GM21529 (cell line): ENCODE data around the gene IGSF8.
"Not testable (repeated sequence)": the region's sequence is repeated elsewhere in the genome, so short reads cannot be mapped to it uniquely, and the experiment has no call there.

ENCODE experiments used
- ATAC-seq: cut with Tn5 transposase; IDR thresholded peaks from one replicate; pipeline ENCODE4 v1.9.1; 2021; ENCODE audit not compliant: unreplicated experiment

The IGSF8 gene

GRCh38 chr1:160127865-160128523, 29.6 kb upstream of the IGSF8 start:
- no peak for ATAC-seq

- ATAC-seq = no peak
Observed at GRCh38 chr1:160127381-160127780, 29.0 kb upstream of the IGSF8 start.

- not testable (repeated sequence) for ATAC-seq
Observed at GRCh38 chr1:160126342-160126741, 27.9 kb upstream of the IGSF8 start.

- no peak for ATAC-seq
Observed at GRCh38 chr1:160125746-160126145, 27.3 kb upstream of the IGSF8 start.

- no peak for ATAC-seq
Observed at GRCh38 chr1:160124705-160125478, 26.5 kb upstream of the IGSF8 start.

GRCh38 chr1:160123726-160124125, 25.3 kb upstream of the IGSF8 start:
- ATAC-seq = no peak

- ATAC-seq = no peak
Observed at GRCh38 chr1:160122978-160123495, 24.6 kb upstream of the IGSF8 start.

GRCh38 chr1:160121388-160121787, 23.0 kb upstream of the IGSF8 start:
- no peak for ATAC-seq

- no peak for ATAC-seq
Observed at GRCh38 chr1:160120797-160121196, 22.4 kb upstream of the IGSF8 start.

- ATAC-seq = no peak
Observed at GRCh38 chr1:160118928-160119327, 20.5 kb upstream of the IGSF8 start.

- ATAC-seq = no peak
Observed at GRCh38 chr1:160117709-160118183, 19.3 kb upstream of the IGSF8 start.

- ATAC-seq = no peak
Observed at GRCh38 chr1:160117300-160117699, 18.9 kb upstream of the IGSF8 start.

- no peak for ATAC-seq
Observed at GRCh38 chr1:160116283-160117147, 18.1 kb upstream of the IGSF8 start.

GRCh38 chr1:160115545-160116282, 17.3 kb upstream of the IGSF8 start, which contains the start of gene ATP1A2:
ATP1A2 (plus strand) TSS chr1:160115759; CDS start chr1:160115862, 103 bp downstream.
- no peak for ATAC-seq

GRCh38 chr1:160114085-160114484, 15.7 kb upstream of the IGSF8 start:
- ATAC-seq = no peak

- no peak for ATAC-seq
Observed at GRCh38 chr1:160113407-160113806, 15.0 kb upstream of the IGSF8 start.

- ATAC-seq = no peak
Observed at GRCh38 chr1:160112357-160112756, 13.9 kb upstream of the IGSF8 start.

- ATAC-seq = not testable (repeated sequence)
Observed at GRCh38 chr1:160111462-160111861, 13.0 kb upstream of the IGSF8 start.

GRCh38 chr1:160109686-160110085, 11.3 kb upstream of the IGSF8 start:
- ATAC-seq = no peak

GRCh38 chr1:160108888-160109662, 10.7 kb upstream of the IGSF8 start:
- no peak for ATAC-seq
